Esophagus muscularis mucosa (tissue), 4 donors: ENCODE results near the gene CHDH. TPM values are rescaled to one million over a fixed set of nuclear protein-coding genes. Genes with fewer than 3 reads are reported as not detected.

Experiments used
- DNase-seq: peaks from one replicate; pipeline ENCODE4 v3.0.0-alpha.2; 2017; ENCODE audit errors: extremely low spot score
- H3K27ac ChIP-seq, 4 donors: fragments of 200-600 bp; sonication (generic); replicated peaks in 1 of 4; 1 replicate in 3 of 4; 2 replicates in 1 of 4; pipeline ENCODE4 v1.5.1; 2016 to 2019; ENCODE audit warnings: mild to moderate bottlenecking in 1 of 4
- H3K27me3 ChIP-seq, 4 donors: fragments of 200-600 bp; sonication (generic); one replicate each; pipeline versions ENCODE4 v1.5.1 to v1.6.0; 2016 to 2019
- H3K36me3 ChIP-seq, 4 donors: fragments of 200-600 bp; sonication (generic); one replicate each; pipeline ENCODE4 v1.5.1; 2016 to 2019
- H3K4me1 ChIP-seq, 4 donors: fragments of 200-600 bp; sonication (generic); one replicate each; pipeline ENCODE4 v1.5.1; 2016 to 2019
- H3K4me3 ChIP-seq, 4 donors: fragments of 200-600 bp; sonication (generic); 1 replicate in 2 of 4; 2 replicates in 2 of 4; pipeline ENCODE4 v1.5.1; 2016 to 2019; ENCODE audit warnings: mild to moderate bottlenecking in 4 of 4, moderate library complexity in 1 of 4
- H3K9me3 ChIP-seq, 4 donors: fragments of 200-600 bp; sonication (generic); 1 replicate in 3 of 4; 2 replicates in 1 of 4; pipeline ENCODE4 v1.5.1; 2016 to 2019
- CTCF ChIP-seq, 3 experiments: fragments of 200-600 bp in 2 of 3; fragments of 450-650 bp in 1 of 3; sonication (generic) in 2 of 3; IDR thresholded peaks; one replicate each; pipeline ENCODE4 v1.5.1; 2017 to 2019; ENCODE audit warnings: antibody characterized with exemption in 3 of 3, mild to moderate bottlenecking in 2 of 3, moderate library complexity in 1 of 3
- EP300 ChIP-seq: sonication (generic); formaldehyde crosslinking; IDR thresholded peaks from one replicate; pipeline ENCODE4 v1.6.1; 2017; ENCODE audit warnings: antibody characterized with exemption
- POLR2A ChIP-seq: fragments of 450-650 bp; IDR thresholded peaks from one replicate; pipeline ENCODE4 v1.6.1; 2017; ENCODE audit warnings: antibody characterized with exemption, moderate library complexity, mild to moderate bottlenecking, low read depth
- POLR2AphosphoS5 ChIP-seq, 2 donors: sonication (generic); formaldehyde crosslinking; IDR thresholded peaks; one replicate each; pipeline ENCODE4 v1.6.1; 2017; ENCODE audit warnings: antibody characterized with exemption in 2 of 2
- WGBS: methylation state at CpG from one replicate; pipeline ENCODE4 v1.1.5; 2018; 5-methylcytosine and 5-hydroxymethylcytosine counted together
- intact Hi-C: fragments of 100-400 bp; cut with DNase I; formaldehyde crosslinking; loops from one replicate; pipeline ENCODE4 v1.15.1; 2023
- total RNA-seq, 4 donors: library from RNA; depleted of rRNA; stranded (reverse); fragments of >200 nt; gene quantifications; one replicate each; pipeline versions ENCODE4 v1.1.0 to v1.2.1, GENCODE V29; 2016

The CHDH gene
- total RNA-seq, 4 donors from 2014 or later: 0.42 to 3.2 (median 1.7) TPM

- intact Hi-C loops: no loop called here
These were observed 26.9 kb downstream of the CHDH start for GRCh38 chr3:53819163-53819868.

DNA sequence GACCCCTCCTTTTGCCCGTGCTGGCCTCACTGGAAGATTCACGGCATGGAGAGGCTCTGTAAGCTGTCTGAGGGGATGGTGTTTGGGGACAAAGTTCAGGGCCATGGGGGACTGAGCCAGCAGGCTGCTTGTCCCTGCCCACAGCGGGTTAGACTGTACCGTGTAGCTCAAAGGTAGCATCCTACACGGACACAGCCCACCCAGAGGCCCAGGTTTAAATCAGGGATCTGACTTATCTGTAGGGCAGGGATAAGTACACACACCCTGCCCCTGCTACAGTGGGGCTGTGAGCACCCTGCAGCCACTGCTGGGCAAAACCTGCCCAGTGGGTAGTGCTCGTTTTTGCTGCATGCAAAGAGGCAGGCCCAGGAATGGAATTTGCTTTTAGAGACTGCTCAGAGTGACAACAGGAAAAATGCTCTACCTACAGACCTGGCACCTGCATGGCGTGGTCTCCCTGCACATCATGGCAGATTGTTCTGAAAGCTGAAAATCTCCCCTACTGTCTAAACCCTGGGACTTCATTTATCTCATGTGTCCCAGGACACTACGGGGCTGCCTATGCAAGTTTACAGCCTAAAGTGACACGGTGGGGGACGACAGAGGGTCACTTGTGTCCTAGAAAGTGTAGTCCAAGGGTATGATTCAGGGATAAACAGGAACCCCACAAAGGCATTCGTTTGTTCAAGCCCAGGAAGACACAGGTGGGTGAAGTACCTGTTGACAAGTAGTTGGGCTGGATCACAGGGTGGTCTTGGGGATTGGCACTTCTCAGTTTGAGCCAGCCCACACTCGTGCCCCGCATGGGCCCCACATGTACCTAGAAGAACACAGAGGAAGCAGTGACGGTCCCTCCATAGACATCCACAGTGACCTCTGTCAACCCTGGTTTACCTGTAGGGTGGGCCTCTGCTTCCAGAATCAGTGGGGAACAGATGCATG is 27.7 kb downstream of the CHDH start:
- H3K27me3 ChIP-seq: no peaks in the 10 kb centered on the region
- peaks cover 0 to 28% (median 6%) of the 10 kb centered on the region in 4 donors for H3K36me3 ChIP-seq
- intact Hi-C loops: no loop called here
- H3K4me3 ChIP-seq: no peak overlapping the region
- TF ChIP-seq CTCF (IDR thresholded peaks at IDR 0.05) (no peak), EP300 (no peak), POLR2AphosphoS5 (IDR thresholded peaks at IDR 0.05) (no peak), POLR2A (no peak)
- H3K9me3 ChIP-seq: no peaks in the 10 kb centered on the region
- 85% methylated on average over 14 of the region's 14 CpGs for WGBS
- no peak for DNase-seq
- no peaks in the 10 kb centered on the region for H3K4me1 ChIP-seq
- no peak overlapping the region for H3K27ac ChIP-seq

More at GRCh38 chr3:53819163-53819868, 26.9 kb downstream of the CHDH start:
- Histone ChIP-seq H3K4me1 (no peaks in the 10 kb centered on the region), H3K9me3 (no peaks in the 10 kb centered on the region), H3K27me3 (no peaks in the 10 kb centered on the region), H3K4me3 (no peak overlapping the region), H3K36me3 (peaks cover 0 to 29% (median 6%) of the 10 kb centered on the region in 4 donors), H3K27ac (no peak overlapping the region)
- TF ChIP-seq POLR2AphosphoS5 (IDR thresholded peaks at IDR 0.05): no peak
- TF ChIP-seq EP300: no peak
- no peak for TF ChIP-seq POLR2A
- no peak for TF ChIP-seq CTCF (IDR thresholded peaks at IDR 0.05)
- DNase-seq: no peak
- whole genome bisulfite sequencing: 91% methylated on average over 7 of the region's 14 CpGs

- Histone ChIP-seq H3K4me1 (no peaks in the 10 kb centered on the region), H3K36me3 (peaks cover 0 to 22% (median 6%) of the 10 kb centered on the region in 4 donors), H3K4me3 (no peak overlapping the region), H3K27ac (no peak overlapping the region), H3K9me3 (no peaks in the 10 kb centered on the region), H3K27me3 (no peaks in the 10 kb centered on the region)
- no peak for TF ChIP-seq CTCF (IDR thresholded peaks at IDR 0.05)
- TF ChIP-seq EP300: no peak
- no peak for TF ChIP-seq POLR2A
- TF ChIP-seq POLR2AphosphoS5 (IDR thresholded peaks at IDR 0.05): no peak
- intact Hi-C loops: no loop called here
- no peak for DNase-seq
- WGBS: 74% methylated on average over 15 of the region's 17 CpGs
These were observed 28.4 kb downstream of the CHDH start for GRCh38 chr3:53817809-53818208.

GRCh38 chr3:53817211-53817610 is 29.0 kb downstream of the CHDH start:
- Histone ChIP-seq H3K36me3 (peaks cover 0 to 22% (median 6%) of the 10 kb centered on the region in 4 donors), H3K27ac (no peak overlapping the region), H3K4me1 (no peaks in the 10 kb centered on the region), H3K4me3 (no peak overlapping the region), H3K9me3 (no peaks in the 10 kb centered on the region), H3K27me3 (no peaks in the 10 kb centered on the region)
- 91% methylated on average over 5 of the region's 6 CpGs for WGBS
- TF ChIP-seq POLR2AphosphoS5 (IDR thresholded peaks at IDR 0.05) (no peak), EP300 (no peak), CTCF (IDR thresholded peaks at IDR 0.05) (no peak)
- intact Hi-C loops: no loop called here
- DNase-seq: no peak
